Fibroblast of peridontal ligament (primary cell): ENCODE measurements around the gene USP6NL.

ENCODE experiments used
- DNase-seq: peaks from one replicate; pipeline ENCODE4 v3.0.0-alpha.2; 2010; ENCODE audit errors: extremely low read depth

USP6NL gene

GRCh38 chr10:11551104-11551503 is 60.3 kb downstream of the USP6NL start:
- DNase-seq = no peak

- DNase-seq = no peak
Observed at GRCh38 chr10:11548768-11549099, 62.7 kb downstream of the USP6NL start.

GRCh38 chr10:11548065-11548767 is 63.2 kb downstream of the USP6NL start:
- no peak for DNase-seq

- DNase-seq = peak; percentile 76
Observed at GRCh38 chr10:11546581-11546980, 64.9 kb downstream of the USP6NL start.

GRCh38 chr10:11541296-11541695 is 70.2 kb downstream of the USP6NL start:
- no peak for DNase-seq

GRCh38 chr10:11539191-11539868 is 72.1 kb downstream of the USP6NL start:
- peak; percentile 67 for DNase-seq

- DNase-seq = no peak
Observed at GRCh38 chr10:11538834-11539190, 72.6 kb downstream of the USP6NL start.

- DNase-seq = no peak
Observed at GRCh38 chr10:11536228-11536627, 75.2 kb downstream of the USP6NL start.

- DNase-seq = no peak
Observed at GRCh38 chr10:11535346-11535959, 76.0 kb downstream of the USP6NL start.

- peak; percentile 79 for DNase-seq
Observed at GRCh38 chr10:11533328-11533781, 78.1 kb downstream of the USP6NL start.

- peak; percentile 48 for DNase-seq
Observed at GRCh38 chr10:11532306-11532705, 79.1 kb downstream of the USP6NL start.

- DNase-seq = no peak
Observed at GRCh38 chr10:11530806-11531205, 80.6 kb downstream of the USP6NL start.

GRCh38 chr10:11529276-11529903 is 82.1 kb downstream of the USP6NL start:
- no peak for DNase-seq

- DNase-seq = no peak
Observed at GRCh38 chr10:11528286-11528685, 83.2 kb downstream of the USP6NL start.

- DNase-seq = peak; percentile 66
Observed at GRCh38 chr10:11527691-11528255, 83.7 kb downstream of the USP6NL start.

GRCh38 chr10:11527068-11527467 is 84.4 kb downstream of the USP6NL start:
- DNase-seq = no peak

GRCh38 chr10:11525503-11525902 is 85.9 kb downstream of the USP6NL start:
- DNase-seq = peak; percentile 55

- no peak for DNase-seq
Observed at GRCh38 chr10:11522821-11523245, 88.6 kb downstream of the USP6NL start.

GRCh38 chr10:11521860-11522259 is 89.6 kb downstream of the USP6NL start:
- DNase-seq = peak; percentile 70

- no peak for DNase-seq
Observed at GRCh38 chr10:11520892-11521291, 90.6 kb downstream of the USP6NL start.

- DNase-seq = no peak
Observed at GRCh38 chr10:11517150-11517549, 94.3 kb downstream of the USP6NL start.

GRCh38 chr10:11516431-11516746 is 95.1 kb downstream of the USP6NL start:
- DNase-seq = peak; percentile 28
